AG04449 (cell line): Measurements from ENCODE around the gene LRRC56.

Experiments
- CTCF ChIA-PET: fragments of 350-600 bp; formaldehyde crosslinking; extraction: SDS; loops from one replicate; lab custom pipeline; 2021; ENCODE audit warnings: antibody characterized with exemption; lab: Yijun Ruan, JAX
- POLR2A ChIA-PET: fragments of 400-600, 350-600 bp; formaldehyde crosslinking; extraction: SDS; loops from one replicate; lab custom pipeline; 2020; ENCODE audit warnings: antibody characterized with exemption, inconsistent platforms; lab: Yijun Ruan, JAX
- DNase-seq: peaks from one replicate; pipeline ENCODE4 v3.0.0-alpha.2; 2010; ENCODE audit warnings: low read depth, low spot score
- H3K4me3 ChIP-seq: 2 replicates; pipeline ENCODE4 v1.5.1; 2011; ENCODE audit warnings: low read depth, mild to moderate bottlenecking, control low read depth, low read length
- TF ChIP-seq, protein P1 (sequence below): IDR thresholded peaks from one replicate; pipeline ENCODE4 v1.5.1; 2011; ENCODE audit warnings: mild to moderate bottlenecking, moderate library complexity, low read length, control low read depth, inconsistent platforms; ENCODE audit not compliant: insufficient read depth; ENCODE audit errors: missing control alignments

The LRRC56 gene

DNA sequence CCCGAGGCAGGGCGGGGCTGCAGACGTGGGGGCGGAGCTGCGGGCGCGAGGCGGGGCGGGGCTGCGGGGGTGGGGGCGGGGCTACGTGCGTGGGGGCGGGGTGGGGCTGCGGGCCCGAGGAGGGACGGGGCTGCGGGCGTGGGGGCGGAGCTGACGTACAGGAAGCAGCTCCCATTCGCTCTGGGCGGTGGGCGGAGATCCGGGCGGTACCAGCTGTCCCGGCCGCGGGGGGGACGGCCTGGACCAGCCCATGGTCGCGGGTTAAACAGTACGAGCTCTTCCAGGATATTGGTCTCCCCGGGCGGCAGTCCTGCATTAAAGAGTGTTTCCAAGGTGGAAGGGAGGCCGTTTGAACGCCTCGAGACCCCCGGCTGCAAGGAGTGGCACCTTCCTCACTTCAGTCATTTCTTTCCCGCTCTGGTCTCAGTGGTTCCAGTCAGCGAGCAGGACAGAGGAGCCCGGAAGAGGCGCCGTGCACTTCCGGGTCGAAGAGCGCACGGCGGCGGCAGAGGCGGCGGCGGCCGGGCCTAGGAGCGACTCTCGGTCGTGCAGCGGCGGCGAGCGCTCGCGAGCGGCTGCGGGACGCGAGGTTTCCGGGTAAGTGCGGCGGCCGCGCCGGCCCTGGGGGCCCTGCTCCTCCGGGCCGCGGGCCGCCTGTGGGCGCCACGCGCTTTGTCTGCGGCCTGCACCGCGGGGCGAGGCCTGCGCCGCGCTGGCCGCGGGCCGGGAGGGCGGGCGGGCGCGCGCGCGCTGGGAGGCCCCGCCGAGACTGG lies 38.9 kb downstream of the LRRC56 start, which contains the start of gene PHRF1:
Gene PHRF1, plus strand, starts transcription at position 475 of the 773 bp plus-strand sequence. CDS start 5,043 bp downstream, outside the sequence.
- POLR2A ChIA-PET, result interaction anchor here (0.9 to 1.4 kb wide), 6 partner anchors 9 to 121 kb away, joined by 3 to 4 read pairs (median 4); partner anchors contain the start of gene HRAS
- peak; percentile 61 for DNase-seq
- TF ChIP-seq, protein P1, sequence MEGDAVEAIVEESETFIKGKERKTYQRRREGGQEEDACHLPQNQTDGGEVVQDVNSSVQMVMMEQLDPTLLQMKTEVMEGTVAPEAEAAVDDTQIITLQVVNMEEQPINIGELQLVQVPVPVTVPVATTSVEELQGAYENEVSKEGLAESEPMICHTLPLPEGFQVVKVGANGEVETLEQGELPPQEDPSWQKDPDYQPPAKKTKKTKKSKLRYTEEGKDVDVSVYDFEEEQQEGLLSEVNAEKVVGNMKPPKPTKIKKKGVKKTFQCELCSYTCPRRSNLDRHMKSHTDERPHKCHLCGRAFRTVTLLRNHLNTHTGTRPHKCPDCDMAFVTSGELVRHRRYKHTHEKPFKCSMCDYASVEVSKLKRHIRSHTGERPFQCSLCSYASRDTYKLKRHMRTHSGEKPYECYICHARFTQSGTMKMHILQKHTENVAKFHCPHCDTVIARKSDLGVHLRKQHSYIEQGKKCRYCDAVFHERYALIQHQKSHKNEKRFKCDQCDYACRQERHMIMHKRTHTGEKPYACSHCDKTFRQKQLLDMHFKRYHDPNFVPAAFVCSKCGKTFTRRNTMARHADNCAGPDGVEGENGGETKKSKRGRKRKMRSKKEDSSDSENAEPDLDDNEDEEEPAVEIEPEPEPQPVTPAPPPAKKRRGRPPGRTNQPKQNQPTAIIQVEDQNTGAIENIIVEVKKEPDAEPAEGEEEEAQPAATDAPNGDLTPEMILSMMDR, result no peak
- H3K4me3 ChIP-seq, result peak within 1 kb of the TSS; percentile 92
- CTCF ChIA-PET, result interaction anchor here (0.8 to 0.9 kb wide), 2 partner anchors 16 to 21 kb away, joined by 3 to 4 read pairs; partner anchors contain the start of gene LMNTD2

DNA sequence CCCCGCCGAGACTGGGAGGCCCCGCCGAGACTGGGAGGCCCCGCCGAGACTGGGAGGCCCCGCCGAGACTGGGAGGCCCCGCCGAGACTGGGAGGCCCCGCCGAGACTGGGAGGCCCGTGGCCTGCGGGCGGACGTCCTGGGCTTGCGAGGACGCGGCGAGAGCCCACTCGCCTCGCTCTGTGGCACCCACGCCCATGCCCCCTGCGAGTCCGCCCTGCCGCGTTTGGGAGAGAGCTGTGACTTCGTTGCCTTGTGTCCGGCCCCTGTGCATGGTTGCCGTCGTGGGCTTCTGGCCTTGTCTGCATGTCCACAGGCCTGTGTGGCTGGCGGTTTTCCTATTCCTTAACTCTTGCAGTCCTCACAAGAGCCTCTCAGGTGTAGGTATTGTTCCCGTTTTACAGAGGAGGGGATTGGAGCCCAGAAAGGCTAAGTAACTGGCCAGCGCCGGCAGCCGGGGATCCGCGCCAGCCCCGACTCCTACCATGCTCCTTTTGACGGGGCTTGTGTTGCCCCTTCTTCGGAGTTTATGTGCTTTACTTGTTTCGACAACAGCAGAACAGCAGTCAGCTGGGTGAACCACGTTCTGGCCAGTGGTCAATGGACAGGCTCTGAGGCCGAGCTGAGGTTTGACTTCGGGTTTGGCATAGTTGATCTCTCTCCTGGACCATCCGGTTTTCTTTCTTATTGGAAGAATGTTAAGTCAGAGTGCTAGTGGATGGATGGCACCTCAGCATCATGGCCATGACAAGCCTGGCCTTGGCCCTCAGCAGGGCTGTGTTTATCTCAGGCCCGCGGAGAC lies 39.7 kb downstream of the LRRC56 start:
- CTCF ChIA-PET, result interaction anchor here (1.1 to 1.4 kb wide), 2 partner anchors 21 to 58 kb away, joined by 3 to 4 read pairs; no protein-coding TSS in a partner anchor
- POLR2A ChIA-PET, result no interaction called here
- peak overlapping the region; percentile 92 for H3K4me3 ChIP-seq
- TF ChIP-seq, protein P1, result no peak
- no peak for DNase-seq

DNA sequence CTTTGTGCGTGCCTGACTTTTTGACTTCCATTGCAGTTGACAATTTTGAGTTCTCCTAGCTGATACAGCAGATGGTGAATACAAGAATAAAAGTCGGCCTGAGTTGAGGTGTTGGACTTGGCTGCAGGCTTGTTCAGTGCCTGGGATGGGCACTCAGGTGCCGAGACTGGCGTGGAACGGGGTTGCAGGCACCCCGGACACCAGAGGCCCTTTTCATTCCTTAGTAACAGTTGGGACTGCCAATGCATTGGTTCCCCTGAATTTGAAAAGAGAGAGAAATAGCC lies 40.2 kb downstream of the LRRC56 start:
- H3K4me3 ChIP-seq, result peak overlapping the region; percentile 92
- DNase-seq, result no peak
- TF ChIP-seq, protein P1, result no peak
- CTCF ChIA-PET, result interaction anchor here (1.1 to 1.4 kb wide), 2 partner anchors 21 to 58 kb away, joined by 3 to 4 read pairs; no protein-coding TSS in a partner anchor
- POLR2A ChIA-PET, result no interaction called here

DNA sequence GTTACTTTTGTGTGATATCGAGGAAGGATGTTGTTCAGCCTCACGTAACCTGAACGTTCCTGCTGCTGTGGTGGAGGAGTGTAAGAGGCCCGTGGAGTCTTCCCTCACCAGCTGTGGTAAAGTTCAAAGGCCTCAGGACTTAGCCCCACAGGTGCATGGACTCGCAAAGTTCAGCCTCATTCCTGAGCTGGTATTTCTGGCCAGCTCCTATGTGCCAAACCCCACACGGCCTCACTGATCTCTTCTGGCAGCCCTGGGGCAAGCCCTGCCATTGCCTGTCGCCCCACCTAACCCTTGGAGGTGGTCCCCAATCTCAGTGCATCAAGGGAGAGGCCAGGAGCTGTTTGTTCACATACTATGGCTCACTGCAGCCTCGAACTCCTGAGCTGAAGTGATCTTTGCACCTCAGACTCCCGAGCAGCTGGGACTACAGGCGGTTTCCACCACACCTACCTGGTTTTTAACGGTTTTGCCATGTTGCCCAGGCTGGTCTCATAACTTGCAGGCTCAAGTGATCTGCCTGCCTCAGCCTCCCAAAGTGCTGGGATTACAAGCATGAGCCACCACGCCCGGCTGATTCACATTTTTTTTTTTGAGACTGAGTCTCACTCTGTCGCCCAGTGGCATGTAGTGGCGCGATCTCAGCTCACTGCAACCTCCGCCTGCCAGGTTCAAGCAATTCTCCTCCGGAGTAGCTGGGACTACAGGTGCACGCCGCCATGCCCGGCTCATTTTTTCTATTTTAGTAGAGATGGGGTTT lies 41.1 kb downstream of the LRRC56 start:
- peak overlapping the region; percentile 92 for H3K4me3 ChIP-seq
- CTCF ChIA-PET, result interaction anchor here (1.1 to 1.4 kb wide), 2 partner anchors 22 to 59 kb away, joined by 3 to 4 read pairs; no protein-coding TSS in a partner anchor
- no peak for DNase-seq
- TF ChIP-seq, protein P1, result no peak
- POLR2A ChIA-PET, result no interaction called here

DNA sequence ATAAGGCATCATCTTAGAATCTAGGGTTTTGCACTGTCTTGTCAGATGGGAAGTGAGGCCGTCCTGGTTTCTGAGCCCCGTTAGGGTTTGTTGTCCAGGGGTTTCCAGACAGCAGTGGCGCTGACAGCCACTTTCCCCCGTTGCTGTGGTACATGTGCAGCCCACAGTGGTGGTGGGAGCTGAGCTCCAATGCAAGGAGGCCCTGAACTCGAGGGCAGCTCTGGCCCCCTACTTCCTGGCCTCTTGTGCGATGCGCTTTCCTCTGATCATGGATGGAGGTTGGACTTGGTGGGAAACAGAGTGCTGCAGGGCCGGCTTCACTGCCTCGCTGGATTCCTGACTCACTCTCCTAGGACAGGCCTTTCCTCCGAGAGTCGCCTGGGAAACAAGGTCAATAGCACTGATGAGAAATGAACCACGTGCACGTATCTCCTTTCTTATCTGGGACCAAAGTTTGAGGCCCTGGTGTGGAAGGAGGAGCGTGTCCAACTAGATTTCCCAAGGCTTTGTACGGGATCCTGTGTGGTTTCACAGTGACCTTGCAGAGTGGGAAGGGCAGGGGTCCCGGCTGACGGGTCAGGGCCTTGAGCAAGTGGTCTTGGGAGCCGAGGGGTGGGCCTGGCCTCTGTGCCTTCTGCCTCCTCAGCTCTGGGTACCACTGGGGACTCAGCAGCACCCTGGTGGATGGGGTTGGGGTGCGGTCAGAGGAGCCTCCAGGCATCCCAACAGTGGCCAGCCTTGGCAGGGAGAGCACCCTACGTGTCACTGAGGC lies 42.7 kb downstream of the LRRC56 start:
- ChIA-PET POLR2A (interaction anchor here (0.7 kb wide), 3 partner anchors 22 to 151 kb away, joined by 3 to 4 read pairs (median 3); no protein-coding TSS in a partner anchor), CTCF (no interaction called here)
- DNase-seq, result no peak
- TF ChIP-seq, protein P1, result no peak
- no peak overlapping the region for H3K4me3 ChIP-seq
